Measurements from ENCODE around the gene DDX54.

Gene DDX54

DNA sequence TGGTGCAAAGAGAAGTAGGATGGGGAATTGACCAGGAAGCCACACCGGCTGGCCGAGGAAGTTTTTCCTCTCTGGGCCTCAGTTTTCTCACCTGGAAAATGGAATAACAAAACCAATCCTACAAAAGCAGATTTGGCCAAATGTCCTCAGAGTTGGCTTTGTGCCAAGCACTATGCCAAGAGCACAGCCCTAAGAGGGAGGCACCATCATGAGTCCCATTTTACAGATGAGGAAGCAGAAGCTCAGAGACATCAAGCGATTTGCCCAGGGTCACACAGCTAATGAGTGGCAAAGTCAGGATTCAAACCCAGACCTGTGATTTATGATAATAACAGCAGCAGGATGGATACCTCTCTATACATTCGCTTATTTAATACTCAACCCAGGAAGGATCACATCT lies 77.0 kb downstream of the DDX54 start:
- TF ChIP-seq PAX5 (IDR thresholded peaks at IDR 0.05; ENCODE audit: insufficient read depth, low read length, severe bottlenecking), result no peak
- TF ChIP-seq POU2F2 (IDR thresholded peaks at IDR 0.05; ENCODE audit: low read depth, low read length), result no peak
- TF ChIP-seq SPI1 (IDR thresholded peaks at IDR 0.05; ENCODE audit: low read depth, low read length), result no peak
- no peak for TF ChIP-seq POLR2A (IDR thresholded peaks at IDR 0.05; ENCODE audit: low read depth, low read length)
- TF ChIP-seq POLR2AphosphoS5 (IDR thresholded peaks at IDR 0.05; ENCODE audit: low read depth, low read length), result no peak
- no peak for TF ChIP-seq TAF1 (IDR thresholded peaks at IDR 0.05; ENCODE audit: low read depth, low read length)
- DNase-seq (ENCODE audit: insufficient read length, low spot score) (no peak), FAIRE-seq (no peak)
